Urinary bladder (tissue), 4 donors: ENCODE data around the gene TNNC2. TPM values are rescaled to one million over a fixed set of nuclear protein-coding genes. Genes with fewer than 3 reads are reported as not detected.
"Not testable (repeated sequence)": the region's sequence is repeated elsewhere in the genome, so short reads cannot be mapped to it uniquely, and the experiment has no call there.

Source experiments
- DNase-seq: peaks from one replicate; pipeline ENCODE4 v3.0.0-alpha.2; 2015; ENCODE audit errors: extremely low spot score
- H3K27ac ChIP-seq: one replicate; pipeline ENCODE4 v1.5.1; 2013; ENCODE audit warnings: low read depth, mild to moderate bottlenecking, moderate library complexity
- H3K36me3 ChIP-seq: one replicate; pipeline ENCODE4 v1.6.1; 2013; ENCODE audit warnings: mild to moderate bottlenecking, moderate library complexity; ENCODE audit not compliant: insufficient read depth
- H3K4me1 ChIP-seq: one replicate; pipeline ENCODE4 v1.6.1; 2013; ENCODE audit warnings: mild to moderate bottlenecking, moderate library complexity; ENCODE audit not compliant: insufficient read depth
- H3K4me3 ChIP-seq: one replicate; pipeline ENCODE4 v1.5.1; 2013; ENCODE audit warnings: low read depth, low read length
- WGBS: extraction: QIAGEN DNeasy Blood & Tissue Kit; methylation state at CpG from one replicate; pipeline ENCODE4 v1.1.7; 2013; 5-methylcytosine and 5-hydroxymethylcytosine counted together
- polyA plus RNA-seq: library from polyadenylated mRNA; stranded (reverse); fragments of 200-250 nt; gene quantifications from one replicate; pipeline ENCODE4 v1.2.3, GENCODE V29; 2013
- total RNA-seq: library from RNA; depleted of rRNA; stranded (reverse); fragments of >200 nt; gene quantifications from one replicate; pipeline ENCODE4 v1.2.3, GENCODE V29; 2014
- donor health status: healthy with polysubstance abuse.
- donor health status: healthy.

TNNC2 gene
- 23.2 TPM for total RNA-seq
- polyA plus RNA-seq, result 4.1 TPM

DNA sequence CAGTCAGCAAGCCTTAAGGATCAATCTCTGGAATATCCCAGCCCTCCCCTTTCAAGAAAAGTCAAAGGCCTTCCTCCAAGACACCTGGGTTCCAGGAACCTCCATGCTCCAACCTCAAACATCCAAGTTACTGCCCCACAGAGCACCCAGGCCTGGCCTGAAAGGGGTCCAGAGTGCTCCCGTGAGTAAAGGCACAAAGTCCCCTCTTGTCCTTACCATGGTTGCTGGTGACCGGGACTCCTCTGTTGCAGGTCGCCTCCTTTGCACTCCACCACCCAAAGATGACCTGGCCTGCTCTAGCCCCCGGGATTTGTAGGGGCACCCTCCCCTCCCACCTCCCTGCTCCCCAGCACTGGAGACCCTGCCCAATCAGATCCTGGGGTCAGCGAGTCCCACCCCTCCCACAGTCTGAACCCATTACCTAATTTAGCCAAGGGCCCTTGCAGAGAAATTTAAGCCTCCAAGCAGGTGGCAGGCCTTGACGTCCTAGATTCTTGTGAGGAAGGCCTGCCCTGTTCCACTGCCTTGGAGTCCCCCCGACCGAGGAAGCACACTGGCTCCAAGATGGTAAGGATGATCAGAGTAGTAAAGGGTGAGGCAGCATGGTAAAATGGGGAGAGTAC, at the start of gene TNNC2:
Gene TNNC2 (minus strand): TSS at position 283 of the 623 bp plus-strand sequence. CDS start 64 bp downstream, at position 219.
- Histone ChIP-seq H3K4me3 (no peak within 1 kb of the TSS), H3K4me1 (no peaks in the 10 kb centered on the region), H3K36me3 (no peaks in the 10 kb centered on the region), H3K27ac (no peak within 1 kb of the TSS)
- DNase-seq, result no peak
- 85% methylated on average over 8 of the region's 8 CpGs for WGBS

DNA sequence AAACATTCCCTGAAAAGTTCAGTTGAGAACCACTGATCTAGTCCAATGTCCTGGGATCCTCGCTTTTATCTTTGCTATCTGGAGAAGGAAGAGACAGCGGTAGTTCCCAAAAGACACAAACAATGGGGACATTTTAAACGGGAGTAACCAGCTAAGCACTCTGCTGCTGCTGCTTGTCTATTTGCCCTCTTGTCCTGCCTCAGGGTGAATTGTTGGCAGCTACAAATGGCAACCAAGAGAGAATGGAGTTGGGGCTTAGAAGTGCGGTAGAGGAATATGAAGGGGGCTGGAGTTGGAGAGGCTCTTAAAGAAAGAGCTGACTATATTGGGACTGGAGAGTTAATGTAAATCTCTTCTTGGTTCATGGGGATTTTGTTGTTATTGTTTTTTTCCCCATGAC, 47.5 kb upstream of the TNNC2 start:
- Histone ChIP-seq H3K4me1 (no peaks in the 10 kb centered on the region), H3K4me3 (no peak overlapping the region), H3K36me3 (no peaks in the 10 kb centered on the region), H3K27ac (no peak overlapping the region)
- WGBS, result 83% methylated on average over 4 of the region's 4 CpGs
- no peak for DNase-seq

- not testable (repeated sequence) for H3K27ac ChIP-seq, H3K36me3 ChIP-seq, H3K4me3 ChIP-seq, H3K4me1 ChIP-seq, DNase-seq
- WGBS, result 95% methylated on average over 10 of the region's 10 CpGs
Observed at GRCh38 chr20:45874104-45874481, 47.0 kb upstream of the TNNC2 start.

DNA sequence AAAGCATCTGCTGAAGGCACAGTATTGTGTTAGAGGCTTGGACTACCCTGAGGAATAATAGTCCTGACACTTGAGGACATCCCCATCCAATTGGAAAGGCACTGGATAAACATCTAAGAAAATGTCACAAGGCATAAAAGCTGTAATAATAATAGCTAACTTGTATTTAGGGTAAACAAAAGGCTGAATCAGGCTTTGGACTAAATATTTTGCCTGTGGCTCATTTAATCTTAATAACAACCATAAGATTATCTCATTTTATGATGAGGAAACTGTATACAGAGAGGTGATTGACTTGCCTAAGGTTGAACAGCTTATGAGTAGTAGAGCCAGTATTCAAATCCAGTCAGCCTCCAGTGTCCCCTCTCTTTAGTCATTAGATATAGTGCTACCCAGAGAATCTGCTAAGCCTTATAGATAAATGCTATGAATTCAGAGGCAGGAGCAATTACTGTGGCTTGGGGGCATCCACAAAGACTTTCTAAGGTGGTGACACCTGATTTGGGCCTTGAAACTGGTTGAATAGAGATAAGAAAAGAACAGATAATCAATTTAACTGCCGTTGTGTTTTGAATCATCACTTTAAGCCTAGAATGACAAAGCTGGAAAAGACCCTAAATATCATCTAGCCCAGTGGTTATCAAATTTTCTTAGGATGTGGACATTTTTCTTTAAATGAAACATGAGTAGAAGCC, 46.4 kb upstream of the TNNC2 start:
- Histone ChIP-seq H3K4me3 (no peak overlapping the region), H3K27ac (no peak overlapping the region), H3K36me3 (no peaks in the 10 kb centered on the region), H3K4me1 (no peaks in the 10 kb centered on the region)
- no peak for DNase-seq
- WGBS, result 79% methylated on average over 1 of the region's 1 CpG

DNA sequence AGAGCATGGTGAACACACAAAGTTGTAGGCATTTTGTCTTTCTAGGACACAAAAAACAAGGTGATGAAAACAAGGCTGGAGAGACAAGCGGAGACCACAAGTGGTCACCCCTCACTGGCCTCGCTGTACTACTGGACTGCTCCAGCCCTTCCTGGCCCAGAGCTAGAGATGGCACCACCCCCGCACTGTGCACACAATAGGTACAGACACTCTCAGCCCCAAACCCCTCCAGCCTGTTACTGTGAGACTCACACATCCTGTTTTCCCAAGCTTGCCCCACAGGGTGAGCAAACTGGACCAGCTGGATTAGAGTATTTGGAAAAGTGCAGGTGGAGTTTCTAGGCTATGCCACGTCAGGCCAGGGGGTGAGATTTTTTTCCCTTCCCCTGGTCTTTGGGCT, 45.5 kb upstream of the TNNC2 start:
- Histone ChIP-seq H3K36me3 (no peaks in the 10 kb centered on the region), H3K4me1 (no peaks in the 10 kb centered on the region), H3K4me3 (no peak overlapping the region), H3K27ac (no peak overlapping the region)
- DNase-seq, result no peak
- 92% methylated on average over 4 of the region's 4 CpGs for WGBS

- Histone ChIP-seq H3K4me1 (no peaks in the 10 kb centered on the region), H3K4me3 (no peak overlapping the region), H3K27ac (no peak overlapping the region), H3K36me3 (no peaks in the 10 kb centered on the region)
- no peak for DNase-seq
Observed at GRCh38 chr20:45867819-45868176, 40.7 kb upstream of the TNNC2 start.

DNA sequence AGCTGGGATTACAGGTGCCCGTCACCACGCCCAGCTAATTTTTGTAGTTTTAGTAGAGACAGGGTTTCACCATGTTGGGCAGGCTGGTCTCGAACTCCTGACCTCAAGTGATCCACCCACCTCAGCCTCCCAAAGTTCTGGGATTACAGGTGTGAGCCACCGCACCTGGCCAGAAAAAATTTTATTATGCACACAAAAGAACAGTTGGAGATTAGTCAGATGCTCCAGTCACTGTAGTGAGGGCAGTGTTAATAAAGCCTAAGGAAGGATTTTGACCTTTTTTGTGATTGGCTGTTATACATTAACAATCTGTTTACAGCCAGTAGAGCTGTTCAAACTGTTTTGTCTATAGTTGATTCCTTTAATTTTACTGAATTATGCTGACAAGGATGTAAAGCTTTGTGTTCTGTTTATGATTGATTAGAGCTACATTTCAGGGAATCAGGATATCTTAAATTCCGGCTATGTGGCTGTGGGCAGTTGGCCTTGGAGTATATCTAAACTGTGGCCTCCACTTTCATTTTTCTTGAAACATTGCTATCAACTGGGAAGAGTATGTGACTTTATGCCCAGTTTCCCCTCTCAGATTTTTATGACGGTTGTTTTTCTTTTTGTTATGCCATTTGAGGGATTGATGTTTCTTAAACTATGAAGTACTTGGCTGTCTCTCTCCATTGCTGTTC, 40.2 kb upstream of the TNNC2 start:
- Histone ChIP-seq H3K36me3 (no peaks in the 10 kb centered on the region), H3K27ac (no peak overlapping the region), H3K4me3 (no peak overlapping the region), H3K4me1 (no peaks in the 10 kb centered on the region)
- 83% methylated on average over 6 of the region's 6 CpGs for WGBS
- no peak for DNase-seq

DNA sequence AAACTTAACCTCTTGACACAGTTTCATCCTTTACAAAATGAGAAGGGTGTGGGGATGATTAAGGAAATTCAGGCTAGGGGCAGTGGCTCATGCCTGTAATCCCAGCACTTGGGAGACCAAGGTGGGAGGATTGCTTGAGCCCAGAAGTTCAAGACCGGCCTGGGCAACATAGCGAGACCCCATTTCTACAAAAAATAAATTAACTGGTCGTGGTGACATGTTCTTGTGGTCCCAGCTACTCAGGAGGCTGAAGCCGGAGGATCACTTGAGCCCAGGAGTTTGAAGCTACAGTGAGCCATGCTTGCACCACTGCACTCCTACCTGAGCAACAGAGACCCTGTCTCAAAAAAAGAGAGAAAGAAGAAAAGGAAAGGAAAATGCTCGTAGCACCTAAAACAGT, 39.3 kb upstream of the TNNC2 start:
- no peak overlapping the region for H3K27ac ChIP-seq

DNA sequence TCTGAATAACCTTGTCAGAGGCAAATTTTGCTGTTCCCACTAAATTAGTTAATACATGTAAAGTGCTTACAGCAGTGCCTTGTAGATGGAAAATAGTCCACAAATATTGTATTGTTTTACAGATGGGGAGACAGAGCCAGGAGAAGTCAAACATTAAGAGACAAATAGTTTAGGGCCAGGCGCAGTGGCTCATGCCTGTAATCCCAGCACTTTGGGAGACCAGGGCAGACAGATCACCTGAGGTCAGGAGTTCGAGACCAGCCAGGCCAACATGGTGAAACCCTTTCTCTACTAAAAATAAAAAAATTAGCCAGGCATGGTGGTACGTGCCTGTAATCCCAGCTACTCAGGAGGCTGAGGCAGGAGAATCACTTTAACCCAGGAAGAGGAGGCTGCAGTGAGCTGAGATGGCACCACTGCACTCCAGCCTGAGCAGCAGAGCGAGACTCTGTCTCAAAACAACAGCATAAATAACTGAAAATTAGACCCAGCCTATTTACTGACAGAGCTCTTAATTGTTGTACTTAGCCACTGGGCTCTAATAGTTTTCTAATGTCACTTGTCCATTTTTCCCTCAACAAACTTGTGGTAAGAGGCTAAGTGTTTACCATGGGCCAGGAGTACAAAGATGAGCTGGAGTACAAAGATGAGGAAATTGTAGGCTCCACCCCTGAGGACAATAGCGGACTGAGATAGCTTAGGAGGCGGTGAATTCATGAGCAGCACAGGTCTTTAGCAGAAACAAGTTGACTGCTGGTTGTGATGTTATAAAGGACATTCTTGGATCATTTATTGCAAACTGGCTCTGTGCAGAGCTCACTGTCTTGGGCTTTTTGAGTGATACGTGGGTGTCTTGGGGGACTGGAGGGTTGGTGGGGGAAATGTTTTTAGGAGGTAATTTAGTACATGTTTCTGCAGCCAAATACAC, 36.7 kb upstream of the TNNC2 start:
- Histone ChIP-seq H3K27ac (no peak overlapping the region), H3K4me1 (no peaks in the 10 kb centered on the region), H3K36me3 (no peaks in the 10 kb centered on the region), H3K4me3 (no peak overlapping the region)
- no peak for DNase-seq
- 90% methylated on average over 7 of the region's 7 CpGs for WGBS

More for the DNA sequence above, 39.3 kb upstream of the TNNC2 start:
- no peaks in the 10 kb centered on the region for H3K36me3 ChIP-seq
- 94% methylated on average over 5 of the region's 5 CpGs for WGBS
- DNase-seq, result no peak
- H3K4me1 ChIP-seq, result no peaks in the 10 kb centered on the region
- no peak overlapping the region for H3K4me3 ChIP-seq

DNA sequence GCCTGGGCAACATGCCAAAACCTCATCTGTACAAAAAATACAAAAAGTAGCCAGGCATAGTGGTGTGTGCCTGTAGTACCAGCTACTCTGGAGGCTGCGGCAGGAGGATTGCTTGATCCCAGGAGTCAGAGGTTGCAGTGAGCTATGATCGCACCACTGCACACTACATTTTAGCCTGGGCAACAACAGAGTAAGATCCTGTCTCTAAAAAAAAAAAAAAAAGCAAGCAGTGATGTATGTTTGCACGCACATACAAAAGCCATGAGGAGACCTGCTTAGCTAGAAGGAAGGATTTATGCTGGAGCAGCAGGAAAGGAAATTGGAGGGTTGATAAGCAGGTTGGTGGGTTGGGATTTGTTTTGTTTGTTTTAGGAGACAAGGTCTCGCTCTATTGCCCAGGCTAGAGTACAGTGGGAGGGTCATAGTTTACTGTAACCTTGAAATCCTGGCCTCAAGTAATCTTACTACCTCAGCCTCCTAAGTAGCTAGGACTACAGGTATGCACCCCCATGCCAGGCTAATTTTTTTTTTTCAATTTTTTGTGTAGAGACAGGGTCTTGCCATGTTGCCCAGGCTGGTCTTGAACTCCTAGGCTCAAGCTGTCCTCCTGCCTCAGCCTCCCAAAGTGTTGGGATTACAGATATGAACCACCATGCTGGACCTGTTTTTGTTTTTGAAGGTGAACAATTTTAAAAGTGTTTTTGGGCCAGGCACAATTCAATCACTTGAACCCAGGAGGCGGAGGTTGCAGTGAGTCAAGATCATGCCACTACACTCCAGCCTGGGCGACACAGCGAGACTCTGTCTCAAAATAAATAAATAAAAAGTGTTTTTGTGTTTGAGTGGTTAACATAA, 34.3 kb upstream of the TNNC2 start:
- no peak overlapping the region for H3K27ac ChIP-seq
- no peaks in the 10 kb centered on the region for H3K36me3 ChIP-seq
- H3K4me1 ChIP-seq, result no peaks in the 10 kb centered on the region
- WGBS, result 91% methylated on average over 7 of the region's 7 CpGs
- no peak for DNase-seq
- no peak overlapping the region for H3K4me3 ChIP-seq

GRCh38 chr20:45860560-45861220, 33.6 kb upstream of the TNNC2 start:
- no peak for DNase-seq
- no peaks in the 10 kb centered on the region for H3K36me3 ChIP-seq
- 69% methylated on average over 7 of the region's 7 CpGs for WGBS
- no peak overlapping the region for H3K4me3 ChIP-seq
- no peak overlapping the region for H3K27ac ChIP-seq
- H3K4me1 ChIP-seq, result no peaks in the 10 kb centered on the region

DNA sequence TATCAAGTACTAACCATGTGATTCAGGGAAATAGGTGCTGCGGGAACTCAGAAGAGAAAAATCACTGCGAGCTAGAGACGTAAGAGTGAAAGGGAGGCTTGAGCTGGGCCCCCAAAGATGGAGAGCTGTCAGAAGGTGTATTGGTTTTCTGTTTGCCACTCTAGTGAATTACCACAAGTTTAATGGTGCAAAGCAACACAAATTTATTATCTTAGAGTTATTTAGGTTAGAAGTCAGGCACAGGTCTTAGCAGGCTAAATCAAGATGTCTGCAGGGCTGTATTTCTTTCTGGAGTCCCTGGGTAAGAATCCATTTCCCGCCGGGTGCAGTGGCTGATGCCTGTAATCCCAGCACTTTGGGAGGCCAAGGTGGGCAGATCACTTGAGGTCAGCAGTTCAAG, 32.8 kb upstream of the TNNC2 start:
- Histone ChIP-seq H3K36me3 (no peaks in the 10 kb centered on the region), H3K4me3 (no peak overlapping the region), H3K27ac (no peak overlapping the region), H3K4me1 (peaks cover 2% of the 10 kb centered on the region)
- no peak for DNase-seq
- 90% methylated on average over 5 of the region's 5 CpGs for WGBS
